H1 (cell line): ENCODE data around the gene WDR7.

Experiments used
- ATF3 ChIP-seq: IDR thresholded peaks from 2 replicates; pipeline ENCODE4 v1.6.1; 2011; ENCODE audit warnings: low read depth, mild to moderate bottlenecking, low read length; ENCODE audit not compliant: insufficient read depth
- CTCF ChIP-seq, 3 experiments: IDR thresholded peaks; 1 replicate in 2 of 3; 2 replicates in 1 of 3; pipeline versions ENCODE4 v1.5.1 to v1.6.1; 2011; ENCODE audit warnings: low read length in 3 of 3, mild to moderate bottlenecking in 3 of 3, inconsistent platforms in 2 of 3, low read depth in 1 of 3, moderate library complexity in 1 of 3; ENCODE audit not compliant: insufficient read depth in 1 of 3; ENCODE audit errors: control extremely low read depth in 1 of 3
- E2F6 ChIP-seq: IDR thresholded peaks from 2 replicates; pipeline ENCODE4 v1.6.1; 2012; ENCODE audit warnings: inconsistent platforms
- GTF2F1 ChIP-seq: IDR thresholded peaks from 2 replicates; pipeline ENCODE4 v1.6.1; 2012; ENCODE audit warnings: low read depth, low read length, improper control_type of control experiment, borderline replicate concordance
- HDAC2 ChIP-seq, 2 experiments: fragments of 300-600 bp in 1 of 2; sonication (generic) in 1 of 2; IDR thresholded peaks; 2 replicates each; pipeline ENCODE4 v1.6.1; 2011 to 2012; ENCODE audit warnings: low read depth in 2 of 2, low read length in 2 of 2, mild to moderate bottlenecking in 2 of 2, moderate library complexity in 2 of 2, borderline replicate concordance in 1 of 2, inconsistent platforms in 1 of 2
- PHF8 ChIP-seq: fragments of 200-600 bp; sonication (generic); conservative IDR thresholded peaks from 2 replicates; pipeline ENCODE4 v1.7.1; 2012; ENCODE audit warnings: low read depth, mild to moderate bottlenecking, inconsistent platforms, low read length, moderate library complexity
- POLR2AphosphoS5 ChIP-seq: IDR thresholded peaks from 2 replicates; pipeline ENCODE4 v1.6.1; 2011; ENCODE audit warnings: low read depth, low read length
- RAD21 ChIP-seq, 2 experiments: IDR thresholded peaks in 1 of 2; conservative IDR thresholded peaks in 1 of 2; 2 replicates each; pipeline ENCODE4 v1.6.1; 2011; ENCODE audit warnings: low read depth in 2 of 2, low read length in 2 of 2, improper control_type of control experiment in 1 of 2, inconsistent platforms in 1 of 2, mild to moderate bottlenecking in 1 of 2, moderate library complexity in 1 of 2
- SIN3A ChIP-seq, 2 experiments: IDR thresholded peaks in 1 of 2; conservative IDR thresholded peaks in 1 of 2; 2 replicates each; pipeline ENCODE4 v1.6.1; 2011 to 2012; ENCODE audit warnings: low read length in 2 of 2, improper control_type of control experiment in 1 of 2, low read depth in 1 of 2, mild to moderate bottlenecking in 1 of 2
- TBP ChIP-seq: IDR thresholded peaks from 2 replicates; pipeline ENCODE4 v1.6.1; 2011; ENCODE audit warnings: low read depth, low read length, improper control_type of control experiment
- USF2 ChIP-seq: IDR thresholded peaks from 2 replicates; pipeline ENCODE4 v1.6.1; 2011; ENCODE audit warnings: low read length, improper control_type of control experiment
- YY1 ChIP-seq: IDR thresholded peaks from 2 replicates; pipeline ENCODE4 v1.6.1; 2011; ENCODE audit warnings: low read depth, mild to moderate bottlenecking, low read length

GRCh38 chr18:56672391-56672790 lies 21.2 kb downstream of the WDR7 start:
- TF ChIP-seq POLR2AphosphoS5 (no peak), CTCF (IDR thresholded peaks at IDR 0.05; ENCODE audit: control extremely low read depth in 1 of 3, insufficient read depth in 1 of 3, low read depth in 1 of 3, low read length in 3 of 3) (no peak), E2F6 (no peak), PHF8 (no peak), GTF2F1 (no peak), ATF3 (no peak), TBP (no peak), YY1 (no peak), RAD21 (IDR thresholded peaks at IDR 0.05 in 1 of 2, conservative IDR thresholded peaks at IDR 0.05 in 1 of 2; ENCODE audit: low read depth in 2 of 2, low read length in 2 of 2) (no peak), HDAC2 (IDR thresholded peaks at IDR 0.05; ENCODE audit: borderline replicate concordance in 1 of 2, low read depth in 2 of 2, low read length in 2 of 2) (no peak), SIN3A (conservative IDR thresholded peaks at IDR 0.05 in 1 of 2, IDR thresholded peaks at IDR 0.05 in 1 of 2; ENCODE audit: low read depth in 1 of 2, low read length in 2 of 2) (no peak), USF2 (no peak)
